Panc1 (cell line): ENCODE results near the gene TAS1R2.

ENCODE experiments used
- CTCF ChIP-seq: fragments of 450-650 bp; IDR thresholded peaks from 2 replicates; pipeline ENCODE4 v1.5.1; 2017; ENCODE audit warnings: mild to moderate bottlenecking
- POLR2AphosphoS5 ChIP-seq: IDR thresholded peaks from 2 replicates; pipeline ENCODE4 v1.6.1; 2012; ENCODE audit warnings: mild to moderate bottlenecking, low read depth, low read length, moderate library complexity
- REST ChIP-seq, 2 experiments: IDR thresholded peaks; 2 replicates each; pipeline ENCODE4 v1.6.1; 2011 to 2012; ENCODE audit warnings: low read depth in 2 of 2, control low read depth in 1 of 2, low read length in 1 of 2, mild to moderate bottlenecking in 1 of 2, moderate library complexity in 1 of 2; ENCODE audit not compliant: insufficient read depth in 1 of 2
- SIN3A ChIP-seq: IDR thresholded peaks from 2 replicates; pipeline ENCODE4 v1.6.1; 2012; ENCODE audit warnings: low read depth, mild to moderate bottlenecking, low read length, moderate library complexity, borderline replicate concordance; ENCODE audit not compliant: insufficient read depth
- TCF7L2 ChIP-seq: IDR thresholded peaks from 2 replicates; pipeline ENCODE4 v1.6.1; 2011; ENCODE audit warnings: mild to moderate bottlenecking, low read depth, low read length, inconsistent platforms

- TF ChIP-seq CTCF: no peak
- TF ChIP-seq REST (IDR thresholded peaks at IDR 0.05; ENCODE audit: insufficient read depth in 1 of 2, low read depth in 2 of 2, low read length in 1 of 2): no peak
- no peak for TF ChIP-seq POLR2AphosphoS5
- TF ChIP-seq TCF7L2: no peak
- no peak for TF ChIP-seq SIN3A
These were observed 56.2 kb downstream of the TAS1R2 start for GRCh38 chr1:18803151-18803791.
